A549 treated with Hydrocortisone at 1 μM for 4 hours (cell line): Measurements from ENCODE around the gene RNU6-8. TPM values are rescaled to one million over a fixed set of nuclear protein-coding genes. Genes with fewer than 3 reads are reported as not detected.

Experiments
- total RNA-seq: library from RNA; stranded (reverse); fragments of 200-300 nt; extraction: Qiagen RNA extraction; gene quantifications from 5 replicates; pipeline ENCODE4 v1.2.3, GENCODE V29; 2022

The RNU6-8 gene
- not detected in 5 replicates for total RNA-seq

GRCh38 chr14:32202998-32203882, at the start of gene RNU6-8:
TSS of gene RNU6-8 (minus strand) at chr14:32203269.

GRCh38 chr14:32201816-32202490, 1.1 kb downstream of the RNU6-8 start, which contains the start of gene RNU6-7:
TSS of gene RNU6-7 (plus strand) at chr14:32202045.

Other genes starting within 250 kb of the RNU6-8 start
- 27.7 to 46.7 TPM (median 39.7 TPM) in 5 replicates for gene ARHGAP5, start 126.0 kb downstream of the RNU6-8 start, total RNA-seq
- gene RNU6-7, start 1.2 kb downstream of the RNU6-8 start, total RNA-seq = not detected in 5 replicates
- 0.32 to 0.61 TPM (median 0.40 TPM) in 5 replicates for gene AKAP6, start 126.0 kb upstream of the RNU6-8 start, total RNA-seq